ENCODE data around the gene HECTD1. TPM values are rescaled to one million over a fixed set of nuclear protein-coding genes. Genes with fewer than 3 reads are reported as not detected.

Gene HECTD1
- total RNA-seq, 1 experiment from 2014 or later: 138 TPM

- no peaks in the 10 kb centered on the region for H3K36me3 ChIP-seq (ENCODE audit: insufficient read depth, low read length, poor library complexity, severe bottlenecking)
- no peak for DNase-seq (ENCODE audit: low spot score)
- H3K4me1 ChIP-seq (ENCODE audit: insufficient read depth, low read length, poor library complexity, severe bottlenecking): no peaks in the 10 kb centered on the region
- ChIA-PET POLR2A (ENCODE audit: low non-redundant PET) (interaction anchor here (0.6 kb wide), 1 partner anchor 226 kb away, joined by 3 read pairs; no protein-coding TSS in a partner anchor), CTCF (no interaction called here)
- no peaks in the 10 kb centered on the region for H3K9me3 ChIP-seq (ENCODE audit: low read depth, low read length, poor library complexity, severe bottlenecking)
- no TSS peak for BruUV-seq (replicated peaks)
- H3K27ac ChIP-seq (ENCODE audit: low read depth, low read length, poor library complexity, severe bottlenecking): no peak overlapping the region
- TF ChIP-seq, protein P1, sequence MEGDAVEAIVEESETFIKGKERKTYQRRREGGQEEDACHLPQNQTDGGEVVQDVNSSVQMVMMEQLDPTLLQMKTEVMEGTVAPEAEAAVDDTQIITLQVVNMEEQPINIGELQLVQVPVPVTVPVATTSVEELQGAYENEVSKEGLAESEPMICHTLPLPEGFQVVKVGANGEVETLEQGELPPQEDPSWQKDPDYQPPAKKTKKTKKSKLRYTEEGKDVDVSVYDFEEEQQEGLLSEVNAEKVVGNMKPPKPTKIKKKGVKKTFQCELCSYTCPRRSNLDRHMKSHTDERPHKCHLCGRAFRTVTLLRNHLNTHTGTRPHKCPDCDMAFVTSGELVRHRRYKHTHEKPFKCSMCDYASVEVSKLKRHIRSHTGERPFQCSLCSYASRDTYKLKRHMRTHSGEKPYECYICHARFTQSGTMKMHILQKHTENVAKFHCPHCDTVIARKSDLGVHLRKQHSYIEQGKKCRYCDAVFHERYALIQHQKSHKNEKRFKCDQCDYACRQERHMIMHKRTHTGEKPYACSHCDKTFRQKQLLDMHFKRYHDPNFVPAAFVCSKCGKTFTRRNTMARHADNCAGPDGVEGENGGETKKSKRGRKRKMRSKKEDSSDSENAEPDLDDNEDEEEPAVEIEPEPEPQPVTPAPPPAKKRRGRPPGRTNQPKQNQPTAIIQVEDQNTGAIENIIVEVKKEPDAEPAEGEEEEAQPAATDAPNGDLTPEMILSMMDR (conservative IDR thresholded peaks at IDR 0.05; ENCODE audit: low read depth, low read length): no peak
- TF ChIP-seq EZH2 (IDR thresholded peaks at IDR 0.05; ENCODE audit: borderline replicate concordance, low read depth, low read length, poor library complexity, severe bottlenecking): no peak
- intact Hi-C loops (cut with micrococcal nuclease; ENCODE audit: unreplicated experiment): no loop called here
- H3K27me3 ChIP-seq (replicated peaks; ENCODE audit: insufficient read depth, low read depth, low read length, poor library complexity): no peaks in the 10 kb centered on the region
- H3K4me3 ChIP-seq (ENCODE audit: low read depth, low read length, poor library complexity, severe bottlenecking): no peak overlapping the region
Observed at GRCh38 chr14:31255286-31255685, 47.7 kb upstream of the HECTD1 start.

DNA sequence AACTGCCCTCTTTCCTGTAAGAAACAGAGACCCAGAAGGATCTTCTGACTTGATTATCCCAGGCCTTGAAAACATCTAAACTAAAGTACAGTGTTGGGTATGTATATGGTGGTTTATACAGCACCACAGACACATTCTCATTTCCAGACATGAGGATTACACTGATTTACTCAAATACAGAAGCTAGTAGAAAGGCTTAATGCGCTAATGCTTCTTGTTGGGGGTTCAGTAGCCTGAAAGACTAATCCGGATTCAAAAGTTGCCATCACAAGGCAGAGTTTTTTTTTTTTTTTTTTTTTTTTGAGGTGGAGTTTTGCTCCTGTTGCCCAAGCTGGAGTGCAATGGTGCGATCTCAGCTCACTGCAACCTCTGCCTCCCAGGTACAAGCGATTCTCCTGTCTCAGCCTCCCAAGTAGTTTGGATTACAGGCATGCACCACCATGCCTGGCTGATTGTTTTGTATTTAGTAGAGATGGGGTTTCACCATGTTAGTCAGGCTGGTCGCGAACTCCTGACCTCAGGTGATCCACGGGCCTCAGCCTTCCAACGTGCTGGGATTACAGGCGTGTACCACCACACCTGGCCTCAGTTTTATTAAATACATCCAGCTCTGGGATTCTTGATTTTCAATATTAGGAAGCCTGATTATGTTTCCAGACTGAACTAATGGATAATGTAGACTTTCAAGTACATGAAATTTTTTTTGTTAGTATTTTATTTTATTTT, 46.3 kb upstream of the HECTD1 start:
- Histone ChIP-seq H3K9me3 (ENCODE audit: low read depth, low read length, poor library complexity, severe bottlenecking) (no peaks in the 10 kb centered on the region), H3K36me3 (ENCODE audit: insufficient read depth, low read length, poor library complexity, severe bottlenecking) (no peaks in the 10 kb centered on the region), H3K4me3 (ENCODE audit: low read depth, low read length, poor library complexity, severe bottlenecking) (no peak overlapping the region), H3K27ac (ENCODE audit: low read depth, low read length, poor library complexity, severe bottlenecking) (no peak overlapping the region), H3K4me1 (ENCODE audit: insufficient read depth, low read length, poor library complexity, severe bottlenecking) (no peaks in the 10 kb centered on the region), H3K27me3 (replicated peaks; ENCODE audit: insufficient read depth, low read depth, low read length, poor library complexity) (no peaks in the 10 kb centered on the region)
- no peak for DNase-seq (ENCODE audit: low spot score)
- ChIA-PET POLR2A (ENCODE audit: low non-redundant PET) (no interaction called here), CTCF (no interaction called here)
- intact Hi-C loops (cut with micrococcal nuclease; ENCODE audit: unreplicated experiment): no loop called here
- TF ChIP-seq EZH2 (IDR thresholded peaks at IDR 0.05; ENCODE audit: borderline replicate concordance, low read depth, low read length, poor library complexity, severe bottlenecking): no peak
- TF ChIP-seq, protein P1 (conservative IDR thresholded peaks at IDR 0.05; ENCODE audit: low read depth, low read length): no peak
- BruUV-seq (replicated peaks): no TSS peak

DNA sequence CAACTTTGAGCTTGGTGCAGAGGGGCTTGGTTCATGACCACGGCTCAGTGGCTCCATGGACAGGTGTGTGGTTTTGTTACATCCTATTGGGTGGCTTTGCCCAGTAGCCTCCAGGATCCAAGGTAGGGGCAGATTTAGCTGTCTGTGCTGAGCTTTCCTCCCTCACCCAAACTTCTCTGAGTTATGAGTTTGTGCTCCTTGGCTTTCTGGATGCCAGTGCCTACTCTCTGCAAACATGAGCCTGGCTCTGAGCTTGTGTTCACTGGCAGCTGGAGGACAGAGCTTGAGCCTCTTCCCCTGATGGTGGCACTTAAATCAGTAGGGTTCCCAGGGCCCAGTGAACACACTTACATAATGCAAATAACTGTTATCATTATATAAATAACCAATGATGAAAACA, 45.3 kb upstream of the HECTD1 start:
- no TSS peak for BruUV-seq (replicated peaks)
- Histone ChIP-seq H3K4me1 (ENCODE audit: insufficient read depth, low read length, poor library complexity, severe bottlenecking) (no peaks in the 10 kb centered on the region), H3K27me3 (replicated peaks; ENCODE audit: insufficient read depth, low read depth, low read length, poor library complexity) (no peaks in the 10 kb centered on the region), H3K36me3 (ENCODE audit: insufficient read depth, low read length, poor library complexity, severe bottlenecking) (no peaks in the 10 kb centered on the region), H3K9me3 (ENCODE audit: low read depth, low read length, poor library complexity, severe bottlenecking) (no peaks in the 10 kb centered on the region), H3K27ac (ENCODE audit: low read depth, low read length, poor library complexity, severe bottlenecking) (no peak overlapping the region), H3K4me3 (ENCODE audit: low read depth, low read length, poor library complexity, severe bottlenecking) (no peak overlapping the region)
- TF ChIP-seq, protein P1 (conservative IDR thresholded peaks at IDR 0.05; ENCODE audit: low read depth, low read length): no peak
- no peak for TF ChIP-seq EZH2 (IDR thresholded peaks at IDR 0.05; ENCODE audit: borderline replicate concordance, low read depth, low read length, poor library complexity, severe bottlenecking)
- CTCF ChIA-PET: interaction anchor here (0.7 kb wide), 1 partner anchor 1002 kb away, joined by 8 read pairs; no protein-coding TSS in a partner anchor
- intact Hi-C loops (cut with micrococcal nuclease; ENCODE audit: unreplicated experiment): no loop called here
- POLR2A ChIA-PET (ENCODE audit: low non-redundant PET): interaction anchor here (0.5 kb wide), 1 partner anchor 595 kb away, joined by 8 read pairs; no protein-coding TSS in a partner anchor
- DNase-seq (ENCODE audit: low spot score): no peak
